GM11168 (cell line): Measurements from ENCODE around the gene ROMO1.
"Not testable (repeated sequence)": the region's sequence is repeated elsewhere in the genome, so short reads cannot be mapped to it uniquely, and the experiment has no call there.

Experiments used
- in situ Hi-C: fragments of 300-500 bp; cut with MboI; formaldehyde crosslinking; loops from one replicate; pipeline ENCODE4 v1.12.0; 2022; ENCODE audit warnings: low sequenced_read_pairs; ENCODE audit not compliant: unreplicated experiment

Gene ROMO1

GRCh38 chr20:35743693-35744491 is 44.7 kb downstream of the ROMO1 start:
- in situ Hi-C loops, result no loop called here

GRCh38 chr20:35744492-35744841 is 45.3 kb downstream of the ROMO1 start:
- in situ Hi-C loops, result not testable (repeated sequence)
